Activated CD4-positive, alpha-beta T cell treated with anti-CD3 and anti-CD28 coated beads, Interleukin-2, amount 50 U/mL, for 24 hours (primary cell): ENCODE results near the gene LTBP2.

Source experiments
- DNase-seq, 2 donors: peaks; one replicate each; pipeline ENCODE4 v3.0.0-alpha.2; 2020; ENCODE audit warnings: low read depth in 1 of 2, low spot score in 1 of 2

Gene LTBP2

DNA sequence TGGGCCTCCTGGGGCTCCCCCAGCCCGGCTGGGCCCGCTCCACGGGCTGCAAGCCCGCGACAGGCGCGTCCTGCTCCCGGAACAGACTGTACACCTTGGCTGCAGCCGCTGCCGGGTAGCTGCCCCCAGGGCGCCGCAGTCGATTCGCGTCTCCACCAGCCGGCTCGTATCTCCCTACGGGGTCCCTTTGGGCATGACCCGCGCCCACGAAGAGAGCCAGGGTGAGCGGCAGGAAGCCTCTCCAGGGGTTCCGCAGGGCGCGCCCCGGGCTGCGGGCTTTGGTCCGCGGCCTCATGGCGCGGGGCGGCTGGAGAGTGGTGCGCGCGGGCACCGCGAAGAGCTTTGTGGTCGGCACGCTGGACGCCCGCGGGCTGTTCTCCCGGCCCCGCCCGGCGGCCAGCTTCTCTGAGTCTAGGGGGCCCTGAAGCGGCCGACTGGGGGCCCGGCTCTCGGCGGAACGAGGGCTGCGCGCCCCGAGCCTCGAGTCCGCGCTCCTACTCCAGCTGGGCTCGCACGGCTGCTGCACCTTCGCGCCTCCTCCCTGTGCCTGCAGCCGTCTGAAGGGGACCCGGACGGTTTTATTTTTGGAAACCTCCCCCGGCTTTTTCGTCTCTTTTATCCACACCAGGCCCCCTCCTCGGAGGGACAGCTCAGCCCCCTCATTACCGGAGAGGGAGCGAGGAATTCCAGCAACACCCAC, at the start of gene LTBP2:
Gene LTBP2 (minus strand): TSS at position 588 of the 700 bp plus-strand sequence. CDS start 293 bp downstream, at position 295.
- DNase-seq = no peak

DNA sequence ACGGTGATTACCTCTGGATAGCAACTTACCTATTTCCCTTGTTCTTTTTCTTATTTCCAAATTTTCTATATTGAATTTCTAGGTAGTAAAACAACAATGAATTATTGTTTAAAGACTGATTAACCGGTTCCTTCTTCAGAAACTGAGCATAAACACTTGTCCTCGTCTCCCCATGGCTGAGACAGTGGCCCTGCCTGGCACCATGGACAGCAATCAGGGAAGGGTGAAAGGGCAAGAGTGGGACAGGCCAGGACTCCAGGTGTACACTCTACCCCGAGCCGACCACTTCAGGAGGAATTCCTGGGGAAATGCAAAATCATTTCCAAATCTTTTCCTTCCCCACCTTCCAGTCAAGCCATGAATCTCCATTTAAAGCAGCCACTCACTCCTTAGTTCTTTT, 48.8 kb upstream of the LTBP2 start:
- no peak for DNase-seq

DNA sequence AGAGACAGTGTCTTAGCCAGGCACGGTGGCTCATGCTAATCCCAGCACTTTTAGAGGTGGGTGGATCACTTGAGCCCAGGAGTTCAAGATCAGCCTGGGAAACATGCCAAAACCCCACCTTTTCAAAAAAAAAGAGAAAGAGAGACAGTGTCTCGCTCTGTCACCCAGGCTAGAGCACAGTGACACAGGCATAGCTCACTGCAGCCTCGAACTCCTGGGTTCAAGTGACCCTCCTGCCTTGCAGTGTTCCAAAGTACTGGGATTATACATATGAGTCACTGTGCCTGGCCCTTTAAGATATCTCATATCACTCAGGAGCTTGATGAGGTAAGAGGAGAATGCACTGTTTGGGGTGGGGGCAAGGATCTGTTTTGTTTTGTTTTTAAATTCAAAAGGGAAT, 48.1 kb upstream of the LTBP2 start:
- no peak for DNase-seq

DNA sequence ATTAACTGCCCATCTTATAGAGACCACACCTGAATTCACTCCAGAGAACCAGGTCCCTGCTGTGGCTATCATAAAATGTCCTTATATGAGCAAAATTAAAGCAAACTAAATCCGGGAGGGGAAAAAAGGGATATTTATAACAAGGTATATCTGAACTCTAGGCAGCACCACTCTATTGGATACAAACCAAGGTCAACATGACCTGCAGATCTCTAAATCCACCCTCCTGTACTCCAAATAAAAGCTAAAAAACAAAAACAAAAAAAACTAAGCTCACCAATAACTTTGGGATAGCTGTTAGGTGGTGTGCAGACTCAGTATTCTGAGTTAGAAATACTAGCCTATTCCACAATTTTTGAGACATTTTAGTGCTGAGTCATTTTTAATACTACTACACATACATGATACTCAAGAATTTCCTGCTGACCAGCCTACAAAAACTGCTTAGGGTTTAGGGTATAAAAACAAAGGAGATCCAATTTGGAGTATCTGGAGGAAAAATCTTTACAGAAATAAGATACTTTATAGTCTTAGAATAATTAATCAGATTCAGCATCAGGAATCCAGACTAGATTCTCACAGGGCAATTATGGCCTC, 46.6 kb upstream of the LTBP2 start:
- no peak for DNase-seq

DNA sequence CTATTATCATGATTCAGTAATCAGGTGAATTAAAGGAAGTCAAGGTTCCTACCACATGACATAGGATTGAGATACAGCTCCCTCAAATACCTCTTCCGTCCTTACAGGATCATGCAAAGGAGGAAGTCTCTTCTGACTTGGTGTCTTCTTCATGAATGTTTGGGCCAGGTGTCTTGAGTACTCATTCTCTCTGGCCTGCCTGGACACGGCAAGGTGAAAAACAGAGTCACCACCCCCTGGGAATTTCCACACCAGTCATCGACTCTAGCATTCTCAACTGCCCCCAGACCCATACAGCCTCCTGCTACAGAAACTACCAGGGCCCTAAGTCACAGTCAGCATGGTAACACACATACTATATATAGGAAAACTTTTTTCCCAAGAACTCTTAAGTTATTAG, 44.9 kb upstream of the LTBP2 start:
- DNase-seq = no peak

DNA sequence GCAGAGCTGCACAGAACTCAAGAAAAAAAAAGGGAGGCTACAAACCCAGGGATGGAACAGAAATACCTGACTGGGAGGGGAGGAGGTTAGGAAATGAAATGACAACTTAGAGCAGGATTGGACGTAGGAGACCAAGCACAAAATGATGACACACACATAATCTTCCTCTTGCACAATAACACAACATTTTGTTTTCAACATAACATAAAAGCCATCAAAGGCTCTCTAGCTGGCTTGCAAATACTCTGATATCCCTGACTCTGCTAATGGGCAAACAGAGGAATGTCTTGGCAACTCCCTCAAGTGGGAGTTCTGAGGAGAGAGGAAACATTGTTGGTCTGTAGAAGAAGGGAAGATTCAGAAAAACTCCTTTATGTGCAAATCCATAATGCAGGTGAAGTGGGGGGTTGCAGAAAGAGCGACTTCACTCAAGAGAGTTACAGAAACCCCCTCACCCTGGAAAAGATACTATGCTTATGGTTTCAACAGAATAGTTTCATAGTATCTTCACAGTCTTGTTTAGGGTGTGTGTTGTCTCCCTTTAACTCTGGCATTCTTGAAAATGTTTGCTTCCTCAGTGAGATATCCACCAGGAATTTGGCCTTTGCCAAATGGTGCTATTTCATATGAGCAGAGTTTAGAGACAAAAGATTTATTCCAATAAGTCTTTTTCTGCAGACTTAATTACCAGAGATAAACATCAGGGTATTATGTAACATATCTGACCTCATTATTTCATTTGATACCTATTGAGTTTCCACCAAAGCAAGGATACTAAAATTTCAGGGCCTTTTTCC, 43.8 kb upstream of the LTBP2 start:
- DNase-seq = no peak

DNA sequence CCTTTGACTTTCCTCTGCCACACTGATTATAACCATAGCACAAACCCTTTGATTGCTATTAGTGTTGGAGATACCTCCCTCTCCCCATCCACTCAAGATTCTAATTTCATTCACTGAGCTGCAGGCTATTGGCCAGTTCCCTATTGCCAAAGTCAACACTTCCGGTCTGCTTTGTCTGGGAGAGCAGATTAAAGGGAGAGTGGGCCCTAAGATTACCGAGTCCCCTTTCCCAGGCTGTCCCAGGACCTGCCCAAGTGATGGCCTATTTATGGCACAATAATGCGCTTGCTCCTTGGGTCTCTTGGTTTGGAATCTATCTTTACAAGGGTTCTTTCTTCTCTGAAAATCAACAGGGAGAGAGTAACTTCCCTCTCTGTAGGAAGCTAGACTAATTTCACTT, 42.9 kb upstream of the LTBP2 start:
- DNase-seq = no peak

DNA sequence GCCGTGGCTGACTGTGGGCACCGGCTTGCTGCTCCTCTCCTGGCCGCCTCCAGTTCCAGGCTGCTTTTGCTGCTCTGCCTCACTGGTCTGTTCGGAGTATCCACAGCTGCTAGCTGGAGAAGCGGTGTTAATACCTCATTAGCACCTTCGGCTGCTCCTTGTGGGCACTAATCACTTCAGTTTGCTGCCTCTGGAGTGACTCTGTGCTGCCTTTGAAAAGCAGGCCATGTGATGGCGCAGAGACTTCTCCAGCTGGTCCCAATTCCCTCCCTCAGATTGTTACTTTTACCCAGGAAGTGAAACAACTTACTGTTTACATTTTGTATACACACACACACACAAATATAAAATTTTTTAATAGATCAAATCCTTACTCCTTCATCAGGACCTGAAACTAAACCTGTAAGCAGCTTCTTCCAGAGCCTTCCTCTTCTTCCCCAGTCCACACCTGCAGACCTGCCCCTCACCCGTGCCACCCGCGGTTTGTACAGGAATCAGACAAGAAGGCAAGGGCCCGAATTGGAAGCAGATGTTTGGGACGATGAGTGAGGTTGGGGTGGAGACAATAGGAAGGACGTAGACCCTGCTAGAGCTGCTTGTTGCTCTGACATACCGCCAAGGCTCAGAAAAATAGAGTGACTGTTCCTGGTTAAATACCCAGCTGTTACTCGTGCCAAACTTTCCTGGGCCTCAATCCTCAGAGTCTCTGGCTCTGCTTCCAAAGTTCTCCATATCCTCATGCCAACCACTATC, 41.5 kb upstream of the LTBP2 start:
- DNase-seq = no peak

DNA sequence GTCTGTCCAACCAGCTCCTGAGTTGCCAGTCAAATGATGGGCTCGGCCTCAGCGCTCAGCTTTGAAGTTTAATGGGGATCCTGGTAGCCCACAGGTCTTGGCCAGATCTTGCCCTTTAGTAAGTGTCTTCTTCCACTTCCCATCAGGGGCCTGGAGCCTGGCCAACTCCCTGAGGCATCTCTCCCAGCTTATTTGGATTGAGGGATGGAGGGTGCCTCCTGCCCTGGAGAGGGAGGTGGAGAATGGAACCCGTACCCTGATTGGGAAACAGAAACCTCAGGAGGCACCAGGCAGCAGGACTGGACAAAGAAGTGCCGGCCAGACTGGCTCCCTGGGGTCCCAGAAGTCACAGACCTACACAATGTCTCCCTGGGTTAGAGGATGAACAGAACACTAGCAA, 40.5 kb upstream of the LTBP2 start:
- DNase-seq = no peak

DNA sequence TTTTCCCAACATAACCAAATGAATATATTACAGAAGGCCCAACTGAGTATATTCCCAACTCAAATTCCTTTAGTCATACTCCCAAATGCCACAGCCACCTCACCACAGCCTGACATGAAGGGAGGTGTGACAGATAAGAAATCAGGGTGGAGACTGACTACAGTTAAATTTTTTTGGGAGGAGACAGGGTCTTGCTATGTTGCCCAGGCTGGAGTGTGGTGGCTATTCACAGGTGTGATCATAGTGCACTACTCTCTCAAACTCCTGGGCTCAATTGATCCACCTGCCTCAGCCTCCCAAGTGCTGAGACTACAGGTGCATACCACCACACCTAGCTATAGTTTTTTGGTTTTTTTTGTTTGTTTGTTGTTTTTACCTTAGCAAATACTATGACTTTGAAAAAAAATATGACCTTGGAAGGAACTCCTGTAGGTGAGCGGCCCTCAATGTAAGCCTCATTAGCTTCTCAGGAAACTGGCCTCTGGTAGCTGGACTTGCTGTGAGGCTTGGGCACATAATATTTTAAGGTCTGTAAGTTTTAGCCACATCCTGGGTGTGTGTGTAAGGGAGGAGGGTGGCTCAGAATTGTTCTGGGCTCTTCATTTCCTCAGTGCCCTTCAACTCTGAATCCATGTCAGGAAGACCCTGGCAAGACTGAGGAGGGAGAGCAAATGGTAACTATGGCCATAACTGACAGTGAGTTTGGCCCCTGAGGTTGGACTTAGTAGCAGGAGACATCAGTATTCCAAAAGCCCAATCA, 39.1 kb upstream of the LTBP2 start:
- no peak for DNase-seq

DNA sequence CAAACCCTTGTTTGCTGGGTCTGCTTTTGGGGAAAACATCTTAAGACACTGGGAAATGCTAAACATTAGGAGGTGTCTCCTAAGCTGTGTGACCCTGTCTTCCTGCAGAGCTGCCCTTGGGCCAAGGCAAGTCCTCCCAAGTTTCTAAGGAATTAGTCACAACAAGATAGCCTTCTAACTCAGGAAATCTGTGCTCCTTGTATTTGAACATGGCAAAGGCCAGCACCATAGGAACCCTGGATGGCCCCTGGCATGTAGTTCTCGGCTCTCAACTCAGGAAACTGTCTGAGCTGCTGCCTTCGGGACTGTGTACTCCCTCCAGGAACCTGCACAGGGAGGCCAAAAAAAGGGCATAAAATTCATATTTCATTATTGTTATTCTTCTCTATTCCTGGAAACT, 37.6 kb upstream of the LTBP2 start:
- no peak for DNase-seq

DNA sequence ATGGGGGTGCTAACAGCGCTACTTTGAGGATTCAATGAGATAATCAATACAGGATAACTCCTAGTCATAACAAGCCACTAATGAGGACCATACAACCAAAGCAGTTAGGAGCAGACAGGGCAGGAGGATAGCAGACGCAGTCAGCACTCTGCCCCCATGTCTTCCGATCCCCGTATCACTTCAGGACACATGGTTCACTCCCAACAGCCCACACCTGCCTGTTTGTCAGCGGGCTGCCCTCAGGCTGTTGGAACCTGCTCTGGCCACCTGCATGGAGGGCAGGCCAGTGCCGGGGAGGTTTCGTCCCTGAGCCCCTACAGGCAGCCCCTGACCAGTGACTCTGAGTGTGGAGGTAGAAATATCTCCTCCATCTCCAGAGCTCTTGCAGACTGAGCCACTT, 37.1 kb upstream of the LTBP2 start:
- DNase-seq = no peak

DNA sequence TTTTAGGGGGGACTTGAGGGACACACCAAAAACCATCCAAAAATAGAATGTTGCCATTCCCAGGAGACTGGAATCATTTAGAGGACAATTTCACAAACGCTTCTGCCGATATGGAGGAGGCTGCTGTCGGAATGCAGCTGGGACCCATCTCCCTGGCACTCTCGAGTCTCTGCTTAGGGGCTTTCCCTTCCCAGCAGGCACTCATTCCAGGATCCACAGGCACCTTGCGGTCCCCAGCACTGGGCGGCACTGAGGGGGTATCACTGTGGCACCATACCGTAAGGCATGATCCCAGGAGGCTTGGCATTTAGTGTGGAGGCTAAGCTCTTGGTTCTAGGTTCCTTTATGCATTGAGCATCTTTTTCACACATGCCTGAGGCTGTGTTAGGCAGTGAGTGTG, 36.6 kb upstream of the LTBP2 start:
- no peak for DNase-seq

DNA sequence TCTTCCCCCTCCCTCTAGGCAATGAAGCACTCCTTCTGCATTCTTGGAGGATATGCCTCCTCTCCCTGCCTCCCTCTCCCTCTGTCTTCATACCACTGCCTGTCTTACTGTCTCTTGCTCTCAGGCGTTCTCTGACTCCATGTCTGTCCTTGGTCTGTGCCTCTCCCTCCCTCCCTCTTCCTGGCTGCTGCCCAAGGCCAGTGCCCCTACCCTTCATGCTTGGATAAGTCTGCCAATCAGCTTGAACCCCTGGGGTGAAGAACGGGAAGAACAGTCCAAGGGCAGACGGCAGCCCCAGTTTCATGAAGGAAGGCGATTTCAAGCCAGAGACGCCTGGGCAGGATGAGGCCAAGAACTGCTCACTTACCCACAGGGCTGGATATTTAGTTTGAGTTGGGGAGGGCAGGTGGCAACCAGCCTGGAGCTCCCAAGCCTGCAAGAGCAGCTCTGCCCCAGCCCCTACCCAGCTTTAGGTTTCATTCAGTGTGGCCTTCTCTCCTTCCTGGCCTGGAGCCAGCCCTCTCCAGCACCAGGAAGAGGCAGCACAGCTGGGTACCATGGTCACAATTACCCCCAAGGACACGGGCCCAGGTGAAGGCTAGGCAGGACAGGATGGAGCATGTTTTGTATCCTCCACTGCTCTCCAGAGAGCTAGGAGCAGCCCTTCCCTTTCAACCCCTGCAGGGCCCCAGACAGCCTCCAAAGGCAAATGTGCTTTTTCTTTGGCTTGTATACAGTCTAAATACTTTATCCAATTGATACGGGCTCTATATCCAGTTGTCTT, 35.8 kb upstream of the LTBP2 start:
- no peak for DNase-seq

DNA sequence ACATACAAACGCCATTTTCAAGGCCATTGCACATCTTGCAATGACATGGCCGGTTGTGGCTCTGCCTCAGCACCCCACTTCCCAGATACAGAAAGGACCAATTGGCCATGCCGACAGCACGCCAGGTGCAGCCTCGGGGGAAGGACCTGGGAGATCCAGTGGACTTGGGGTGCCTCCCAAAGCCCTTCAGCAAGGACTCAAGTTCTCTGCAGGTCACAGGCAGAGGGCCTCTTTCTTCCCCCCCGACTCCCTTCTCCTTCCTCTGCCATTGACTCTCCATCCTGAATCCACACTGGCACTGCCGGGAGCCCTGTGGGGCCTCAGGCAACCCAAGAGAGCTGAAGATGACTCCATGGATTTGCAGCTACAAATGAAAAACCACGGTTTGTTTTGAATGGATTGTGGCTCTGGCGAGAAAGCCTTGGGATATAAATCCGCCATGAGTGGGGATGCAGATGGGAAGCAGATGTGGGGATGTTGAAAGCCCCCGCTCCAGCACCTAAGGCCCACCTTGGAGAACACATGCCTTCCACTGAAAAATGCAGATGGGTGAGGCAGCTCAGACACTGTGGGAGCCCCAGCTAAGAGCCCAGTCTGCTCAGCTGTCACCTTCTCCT, 35.1 kb upstream of the LTBP2 start:
- no peak for DNase-seq

DNA sequence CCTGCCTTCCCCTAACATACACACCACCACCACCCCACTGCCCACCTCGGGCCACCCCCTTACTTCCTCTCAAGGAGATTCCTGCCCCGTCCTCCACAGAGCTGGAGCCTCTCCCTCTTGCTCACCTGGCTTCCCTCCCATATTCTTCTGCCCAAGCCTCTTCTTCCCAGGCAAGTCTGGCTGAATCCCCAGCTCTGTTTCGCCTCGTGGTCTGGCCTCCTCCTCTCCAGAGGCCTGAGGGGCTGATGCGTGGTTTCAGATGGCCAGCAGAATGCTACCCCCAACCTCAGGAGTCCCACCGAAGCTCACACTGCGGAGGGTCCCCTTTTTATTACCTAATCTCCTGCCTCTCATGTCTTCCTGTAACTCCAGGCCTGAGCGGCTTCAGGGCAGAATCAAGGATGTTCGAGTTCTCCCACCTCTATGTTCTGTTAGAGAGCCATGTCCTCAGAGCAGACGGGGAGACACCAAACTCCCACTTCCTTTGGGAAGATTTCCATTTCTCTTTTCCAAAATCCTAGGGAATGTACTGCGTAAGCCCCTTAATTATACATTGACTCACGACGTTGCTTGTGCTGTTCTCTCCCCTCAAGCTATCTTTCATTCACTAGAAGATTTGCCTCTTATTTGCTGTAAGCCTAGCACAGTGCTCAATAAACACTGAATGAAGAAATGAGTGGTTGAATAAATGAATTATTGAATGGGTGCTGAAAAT, 33.9 kb upstream of the LTBP2 start:
- DNase-seq = no peak

DNA sequence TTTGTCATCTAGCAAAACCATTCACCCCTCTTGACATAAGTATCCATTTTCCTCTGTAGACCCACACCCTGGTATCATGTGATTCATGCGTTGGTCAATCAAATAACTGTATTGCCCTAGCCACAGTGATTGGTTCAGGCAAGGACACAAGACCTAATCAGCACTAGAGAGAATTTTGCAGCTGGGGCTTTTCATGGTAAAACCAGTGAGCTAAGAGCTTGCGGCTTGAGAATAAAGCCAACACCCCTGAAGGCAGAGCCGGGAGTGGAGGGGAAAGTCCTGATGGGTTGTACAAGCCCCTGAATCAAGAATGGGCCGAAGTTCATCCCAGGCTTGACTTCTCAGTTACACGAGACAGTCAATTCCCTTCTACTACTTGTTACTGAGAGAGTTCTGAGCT, 33.2 kb upstream of the LTBP2 start:
- DNase-seq = no peak

DNA sequence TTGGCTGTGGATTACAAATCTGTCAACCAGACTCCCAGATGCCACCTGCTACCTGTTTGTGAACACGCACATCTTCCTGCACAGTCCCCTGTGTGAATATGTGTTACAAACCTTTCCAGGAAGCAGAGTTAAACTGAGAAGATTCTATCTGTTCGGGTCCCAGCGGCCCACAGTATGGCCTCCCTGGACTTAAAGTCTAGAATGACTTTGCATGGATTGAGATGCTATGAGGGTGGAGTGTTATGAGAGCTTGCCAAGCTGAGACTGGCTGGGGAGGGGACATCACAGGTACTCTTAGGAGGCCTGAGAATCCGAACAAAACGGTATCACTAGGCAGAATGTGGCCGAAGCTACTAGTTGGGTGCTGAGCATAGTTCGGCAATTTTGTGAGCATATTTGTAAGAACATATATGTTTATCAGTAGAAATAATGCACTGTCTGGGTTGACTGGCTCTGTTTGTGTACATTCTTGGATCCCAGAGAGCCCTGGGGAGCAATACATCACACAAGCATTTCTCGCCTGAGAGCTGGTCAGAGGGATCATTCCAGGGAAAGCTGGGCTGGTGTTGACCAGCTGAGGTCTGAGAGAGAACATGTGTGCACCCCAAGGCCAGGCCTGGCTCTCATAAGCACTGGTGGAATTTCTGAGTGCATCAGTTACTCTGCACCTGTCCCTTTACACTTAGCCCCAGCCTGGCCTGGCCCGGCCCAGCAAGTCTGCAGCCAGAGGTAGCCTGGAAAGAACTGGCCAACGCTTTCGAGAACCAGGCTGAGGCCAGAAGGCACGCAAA, 29.8 kb upstream of the LTBP2 start:
- no peak for DNase-seq
